ENCODE measurements around the gene IRF9.

The IRF9 gene

DNA sequence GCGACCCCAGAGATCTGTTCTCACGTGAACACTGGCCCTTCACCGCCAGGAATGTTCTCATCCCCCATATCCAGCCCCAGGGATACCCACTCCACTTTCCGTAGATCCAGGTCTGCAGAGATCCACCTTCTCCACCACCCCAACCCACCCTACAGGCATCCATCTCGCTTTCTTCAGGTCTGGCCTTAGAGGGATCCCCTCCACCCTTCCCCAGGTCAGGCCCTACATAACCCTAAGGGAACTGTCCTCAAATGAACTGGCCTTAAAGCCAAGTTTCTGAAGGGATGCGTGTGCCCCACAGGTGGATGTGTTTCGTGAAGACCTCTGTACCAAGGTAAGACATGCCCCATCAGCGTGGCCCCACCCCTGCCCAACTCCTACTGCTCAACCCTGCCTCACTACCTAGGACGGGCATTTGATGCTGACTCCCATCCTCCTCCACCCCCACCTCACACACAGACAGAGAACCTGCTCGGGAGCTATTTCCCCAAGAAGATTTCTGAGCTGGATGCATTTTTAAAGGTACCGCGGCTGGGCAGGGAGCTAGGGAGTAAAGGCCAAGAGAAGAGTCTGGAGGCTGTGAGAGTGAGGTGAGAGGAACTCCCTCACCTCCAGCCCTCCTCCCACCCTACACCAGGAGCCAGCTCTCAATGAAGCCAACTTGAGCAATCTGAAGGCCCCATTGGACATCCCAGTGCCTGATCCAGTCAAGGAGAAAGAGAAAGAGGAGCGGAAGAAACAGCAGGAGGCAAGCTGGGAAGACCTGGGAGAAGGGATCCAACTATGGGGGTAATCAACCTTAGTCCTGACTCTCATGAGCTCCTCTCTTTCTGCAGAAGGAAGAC is 24.2 kb upstream of the IRF9 start:
- peak overlapping the region; percentile 62 for H3K4me3 ChIP-seq (ENCODE audit: low read depth, low read length)
- in situ Hi-C loops (cut with HindIII; ENCODE audit: low sequenced_read_pairs): no loop called here
- DNase-seq (ENCODE audit: low read depth, low spot score): no peak
- TF ChIP-seq, protein P1, sequence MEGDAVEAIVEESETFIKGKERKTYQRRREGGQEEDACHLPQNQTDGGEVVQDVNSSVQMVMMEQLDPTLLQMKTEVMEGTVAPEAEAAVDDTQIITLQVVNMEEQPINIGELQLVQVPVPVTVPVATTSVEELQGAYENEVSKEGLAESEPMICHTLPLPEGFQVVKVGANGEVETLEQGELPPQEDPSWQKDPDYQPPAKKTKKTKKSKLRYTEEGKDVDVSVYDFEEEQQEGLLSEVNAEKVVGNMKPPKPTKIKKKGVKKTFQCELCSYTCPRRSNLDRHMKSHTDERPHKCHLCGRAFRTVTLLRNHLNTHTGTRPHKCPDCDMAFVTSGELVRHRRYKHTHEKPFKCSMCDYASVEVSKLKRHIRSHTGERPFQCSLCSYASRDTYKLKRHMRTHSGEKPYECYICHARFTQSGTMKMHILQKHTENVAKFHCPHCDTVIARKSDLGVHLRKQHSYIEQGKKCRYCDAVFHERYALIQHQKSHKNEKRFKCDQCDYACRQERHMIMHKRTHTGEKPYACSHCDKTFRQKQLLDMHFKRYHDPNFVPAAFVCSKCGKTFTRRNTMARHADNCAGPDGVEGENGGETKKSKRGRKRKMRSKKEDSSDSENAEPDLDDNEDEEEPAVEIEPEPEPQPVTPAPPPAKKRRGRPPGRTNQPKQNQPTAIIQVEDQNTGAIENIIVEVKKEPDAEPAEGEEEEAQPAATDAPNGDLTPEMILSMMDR (IDR thresholded peaks at IDR 0.05; ENCODE audit: low read depth, low read length): no peak

DNA sequence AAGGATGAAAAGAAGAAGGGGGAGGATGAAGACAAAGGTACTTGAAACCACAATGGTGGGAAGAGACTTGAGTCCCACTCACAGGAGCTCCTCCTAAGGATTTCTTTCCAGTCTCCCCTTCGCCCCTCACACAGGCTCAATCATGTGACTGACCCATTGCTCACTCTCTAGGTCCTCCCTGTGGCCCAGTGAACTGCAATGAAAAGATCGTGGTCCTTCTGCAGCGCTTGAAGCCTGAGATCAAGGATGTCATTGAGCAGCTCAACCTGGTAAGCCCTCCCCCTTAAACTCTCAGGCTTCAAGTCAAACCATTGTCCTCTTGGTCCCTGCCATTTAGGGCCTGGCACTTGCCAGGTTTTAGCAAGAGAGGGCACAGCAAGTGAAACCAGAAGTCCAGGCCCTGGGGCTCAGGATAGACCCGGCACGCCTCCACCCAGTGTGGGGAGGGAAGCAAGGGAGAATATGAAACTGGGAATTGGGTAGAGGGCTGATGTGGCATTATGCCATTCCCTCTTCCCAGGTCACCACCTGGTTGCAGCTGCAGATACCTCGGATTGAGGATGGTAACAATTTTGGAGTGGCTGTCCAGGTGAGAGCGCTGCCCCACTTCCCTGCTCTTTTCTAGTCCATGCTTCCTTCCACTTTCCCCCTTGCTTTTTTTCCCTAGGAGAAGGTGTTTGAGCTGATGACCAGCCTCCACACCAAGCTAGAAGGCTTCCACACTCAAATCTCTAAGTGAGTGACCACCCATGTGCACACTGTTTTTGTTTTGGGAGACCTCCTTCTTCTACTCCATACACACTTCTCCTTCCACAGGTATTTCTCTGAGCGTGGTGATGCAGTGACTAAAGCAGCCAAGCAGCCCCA is 23.3 kb upstream of the IRF9 start:
- no peak overlapping the region for H3K4me3 ChIP-seq (ENCODE audit: low read depth, low read length)
- in situ Hi-C loops (cut with HindIII; ENCODE audit: low sequenced_read_pairs): no loop called here
- TF ChIP-seq, protein P1 (IDR thresholded peaks at IDR 0.05; ENCODE audit: low read depth, low read length): no peak
- DNase-seq (ENCODE audit: low read depth, low spot score): no peak

DNA sequence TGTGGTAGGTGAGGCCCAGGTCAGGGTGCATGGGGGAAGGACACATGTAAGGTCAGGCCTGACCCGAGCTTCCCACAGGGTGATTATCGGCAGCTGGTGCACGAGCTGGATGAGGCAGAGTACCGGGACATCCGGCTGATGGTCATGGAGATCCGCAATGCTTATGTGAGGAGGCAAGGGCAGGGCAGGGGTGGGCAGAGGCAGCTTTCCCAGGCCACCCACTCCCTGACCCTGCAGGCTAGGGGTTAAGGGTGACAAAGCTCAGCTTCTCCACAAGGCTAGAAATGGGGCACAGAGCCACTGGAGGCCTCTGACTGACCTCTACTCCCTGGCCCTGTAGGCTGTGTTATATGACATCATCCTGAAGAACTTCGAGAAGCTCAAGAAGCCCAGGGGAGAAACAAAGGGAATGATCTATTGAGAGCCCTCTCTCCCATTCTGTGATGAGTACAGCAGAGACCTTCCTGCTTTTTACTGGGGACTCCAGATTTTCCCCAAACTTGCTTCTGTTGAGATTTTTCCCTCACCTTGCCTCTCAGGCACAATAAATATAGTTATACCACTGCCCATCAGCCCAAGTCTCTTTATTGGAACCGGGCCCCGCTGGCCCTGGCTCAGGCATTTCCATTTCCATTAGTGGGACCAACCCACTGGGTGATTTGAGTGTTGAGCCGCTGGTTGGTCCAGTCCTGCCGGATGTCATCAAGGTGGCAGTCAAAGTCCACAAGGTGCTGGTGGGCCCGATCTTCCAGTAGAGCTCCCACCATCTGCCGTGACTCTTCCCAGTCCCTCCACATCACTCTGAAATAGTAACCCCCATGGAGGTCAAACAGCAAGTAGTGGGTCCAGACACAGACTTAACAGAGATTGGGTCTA is 22.4 kb upstream of the IRF9 start:
- H3K4me3 ChIP-seq (ENCODE audit: low read depth, low read length): no peak overlapping the region
- in situ Hi-C loops (cut with HindIII; ENCODE audit: low sequenced_read_pairs): no loop called here
- no peak for DNase-seq (ENCODE audit: low read depth, low spot score)
- TF ChIP-seq, protein P1 (IDR thresholded peaks at IDR 0.05; ENCODE audit: low read depth, low read length): no peak

DNA sequence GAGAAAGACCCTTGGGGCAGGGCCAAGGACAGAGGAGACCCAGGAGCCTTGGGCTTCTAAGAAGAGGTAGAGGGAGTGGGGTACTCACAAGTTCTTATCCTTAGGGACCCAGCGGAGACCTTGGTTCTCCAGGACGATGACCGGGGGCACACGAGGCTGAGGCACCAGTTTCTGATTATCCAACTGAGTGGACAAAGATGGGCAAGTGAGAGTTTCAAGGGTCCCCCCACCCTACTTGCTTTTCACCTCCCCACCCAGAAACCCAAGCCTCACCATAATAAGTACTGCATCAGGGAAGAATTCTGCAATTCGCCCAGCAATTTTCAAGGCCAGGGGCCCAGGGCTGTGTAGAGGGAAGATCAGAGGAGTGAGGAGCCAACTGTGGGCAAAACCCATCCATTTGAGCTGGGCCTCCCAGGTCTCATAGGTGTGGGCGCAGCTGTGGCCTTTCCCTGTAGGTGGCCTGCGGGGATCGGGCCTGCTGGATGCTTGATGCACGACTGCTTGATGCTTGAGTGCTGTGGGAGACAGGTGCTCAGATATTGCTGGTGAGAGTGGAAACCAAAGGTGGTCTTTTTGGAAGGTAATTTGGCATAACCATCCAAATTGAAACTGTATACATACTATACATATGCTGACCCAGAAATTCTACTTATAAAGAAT is 21.7 kb upstream of the IRF9 start:
- in situ Hi-C loops (cut with HindIII; ENCODE audit: low sequenced_read_pairs): no loop called here

DNA sequence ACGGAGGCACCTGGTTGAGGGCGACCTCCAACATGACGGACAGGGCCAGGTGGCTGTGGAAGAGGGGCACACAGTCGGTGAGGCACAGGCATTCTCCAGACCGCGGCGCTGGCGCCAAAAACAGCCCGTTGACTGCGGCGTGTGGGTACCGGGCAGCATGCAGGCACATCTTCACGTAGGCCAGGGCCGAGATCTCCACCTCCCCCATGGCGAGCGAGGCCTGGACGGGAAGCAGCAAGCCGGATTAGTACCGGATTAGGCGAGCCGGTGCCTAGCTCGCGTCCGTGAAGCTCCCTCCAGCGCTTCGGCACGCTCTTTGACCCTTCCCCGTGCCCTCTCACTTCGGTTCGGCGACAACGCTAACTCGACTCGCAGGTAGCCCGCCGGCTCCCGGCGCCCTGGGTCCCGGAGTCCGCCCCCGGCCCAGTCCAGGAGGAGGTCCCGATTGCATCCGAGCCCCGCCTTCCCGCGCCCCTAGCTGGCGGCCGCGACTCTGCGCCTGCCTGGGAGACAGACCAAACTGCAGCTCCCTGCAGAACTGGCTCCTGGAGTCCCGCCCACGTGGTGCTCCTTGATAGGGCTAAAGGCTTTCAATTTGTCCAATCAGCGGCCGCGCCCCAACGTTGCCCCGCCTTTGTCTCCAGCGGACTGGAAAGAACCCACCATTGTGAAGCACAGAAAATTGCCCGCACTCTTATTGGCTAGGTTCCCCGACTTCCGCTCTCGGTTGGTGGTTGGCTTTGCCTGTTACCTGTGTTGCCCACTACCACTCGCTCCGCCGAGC is 19.8 kb upstream of the IRF9 start, which contains the start of gene EMC9:
Gene EMC9, minus strand, starts transcription at position 495 of the 784 bp plus-strand sequence. Its CDS starts 287 bp downstream, at position 208.
- peak within 1 kb of the TSS; percentile 84 for H3K4me3 ChIP-seq (ENCODE audit: low read depth, low read length)
- in situ Hi-C loops (cut with HindIII; ENCODE audit: low sequenced_read_pairs): no loop called here
- peak; percentile 100 for DNase-seq (ENCODE audit: low read depth, low spot score)
- TF ChIP-seq, protein P1 (IDR thresholded peaks at IDR 0.05; ENCODE audit: low read depth, low read length): peak; percentile 23

More for the DNA sequence above, 21.7 kb upstream of the IRF9 start:
- H3K4me3 ChIP-seq (ENCODE audit: low read depth, low read length): peak overlapping the region; percentile 7
- DNase-seq (ENCODE audit: low read depth, low spot score): no peak
- TF ChIP-seq, protein P1 (IDR thresholded peaks at IDR 0.05; ENCODE audit: low read depth, low read length): no peak

Measured in astrocyte of the spinal cord (primary cell).